WTC11 (cell line): ENCODE results near the gene IFNLR1. TPM values are rescaled to one million over a fixed set of nuclear protein-coding genes. Genes with fewer than 3 reads are reported as not detected.

ENCODE experiments used
- ATAC-seq: fragments of 200-7000 bp; cut with Tn5 transposase; 2 replicates; pipeline ENCODE4 v1.10.0; 2021; ENCODE audit warnings: mild to moderate bottlenecking, moderate library complexity
- CTCF ChIA-PET: fragments of 300-600 bp; sonication (Branson Sonifier 250); formaldehyde crosslinking; loops from one replicate; lab custom pipeline; 2021; ENCODE audit warnings: antibody characterized with exemption; lab: Charles Lee
- POLR2A ChIA-PET: fragments of 350-600 bp; sonication (Branson Sonifier 250); formaldehyde crosslinking; loops from one replicate; lab custom pipeline; 2021; ENCODE audit warnings: antibody characterized with exemption; lab: Charles Lee
- DNase-seq: peaks from one replicate; pipeline ENCODE4 v3.0.0; 2021; ENCODE audit warnings: low spot score
- H3K27ac Mint-ChIP-seq: 2 replicates; pipeline ENCODE4 v1.8.0; 2021; ENCODE audit warnings: mixed read lengths
- H3K27me3 Mint-ChIP-seq: 2 replicates; pipeline ENCODE4 v1.8.0; 2021; ENCODE audit warnings: low read depth, mild to moderate bottlenecking, moderate library complexity, mixed read lengths
- H3K36me3 Mint-ChIP-seq: 2 replicates; pipeline ENCODE4 v1.8.0; 2021; ENCODE audit warnings: mixed read lengths
- H3K4me1 Mint-ChIP-seq: 2 replicates; pipeline ENCODE4 v1.8.0; 2022; ENCODE audit warnings: mixed read lengths
- H3K4me3 Mint-ChIP-seq: 2 replicates; pipeline ENCODE4 v1.8.0; 2021; ENCODE audit warnings: mild to moderate bottlenecking, moderate library complexity, mixed read lengths
- H3K9me3 Mint-ChIP-seq: 2 replicates; pipeline ENCODE4 v1.8.0; 2021; ENCODE audit warnings: mixed read lengths
- FOXJ3 ChIP-seq: sonication (generic); formaldehyde crosslinking; IDR thresholded peaks from 2 replicates; pipeline ENCODE4 v1.9.0; 2021; ENCODE audit warnings: missing genetic modification reagents, mild to moderate bottlenecking, borderline replicate concordance
- FOXK1 ChIP-seq: sonication (generic); formaldehyde crosslinking; IDR thresholded peaks from 2 replicates; pipeline ENCODE4 v1.8.0; 2022; ENCODE audit warnings: mild to moderate bottlenecking, moderate library complexity, missing genetic modification reagents
- GABPB1 ChIP-seq: sonication (generic); formaldehyde crosslinking; IDR thresholded peaks from 2 replicates; pipeline ENCODE4 v1.8.1; 2023; ENCODE audit warnings: mild to moderate bottlenecking, missing genetic modification reagents
- GRHL2 ChIP-seq: fragments of 250-450 bp; sonication (Bioruptor Pico); IDR thresholded peaks from 2 replicates; pipeline ENCODE4 v1.8.0; 2022; ENCODE audit warnings: mild to moderate bottlenecking, moderate library complexity; ENCODE audit not compliant: insufficient replicate concordance, severe bottlenecking
- KAT7 ChIP-seq: sonication (generic); formaldehyde crosslinking; IDR thresholded peaks from 2 replicates; pipeline ENCODE4 v1.8.1; 2023; ENCODE audit warnings: missing genetic modification reagents, mild to moderate bottlenecking, borderline replicate concordance
- NFATC4 ChIP-seq: fragments of 250-450 bp; sonication (Bioruptor Pico); IDR thresholded peaks from 2 replicates; pipeline ENCODE4 v1.9.0; 2021; ENCODE audit warnings: mild to moderate bottlenecking
- NFE2L1 ChIP-seq: sonication (generic); formaldehyde crosslinking; IDR thresholded peaks from 2 replicates; pipeline ENCODE4 v1.8.1; 2023; ENCODE audit warnings: missing genetic modification reagents
- NFYB ChIP-seq: sonication (generic); formaldehyde crosslinking; conservative IDR thresholded peaks from 2 replicates; pipeline ENCODE4 v1.8.0; 2022; ENCODE audit warnings: low read depth, missing genetic modification reagents
- NR1H2 ChIP-seq: sonication (generic); formaldehyde crosslinking; IDR thresholded peaks from 2 replicates; pipeline ENCODE4 v1.9.0; 2021; ENCODE audit warnings: mild to moderate bottlenecking, moderate library complexity, missing genetic modification reagents
- NR2C2 ChIP-seq: sonication (generic); formaldehyde crosslinking; IDR thresholded peaks from 2 replicates; pipeline ENCODE4 v1.8.0; 2022; ENCODE audit warnings: mild to moderate bottlenecking, missing genetic modification reagents
- PRRX2 ChIP-seq: fragments of 250-450 bp; sonication (Bioruptor Pico); IDR thresholded peaks from 2 replicates; pipeline ENCODE4 v1.8.0; 2021; ENCODE audit warnings: mild to moderate bottlenecking
- RELA ChIP-seq: sonication (generic); formaldehyde crosslinking; IDR thresholded peaks from 2 replicates; pipeline ENCODE4 v1.8.1; 2022; ENCODE audit warnings: missing genetic modification reagents, mild to moderate bottlenecking, borderline replicate concordance
- SMAD3 ChIP-seq: sonication (generic); formaldehyde crosslinking; IDR thresholded peaks from 2 replicates; pipeline ENCODE4 v1.8.0; 2022; ENCODE audit warnings: missing genetic modification reagents, mild to moderate bottlenecking, borderline replicate concordance
- SOX15 ChIP-seq: fragments of 250-450 bp; sonication (Bioruptor Pico); IDR thresholded peaks from 2 replicates; pipeline ENCODE4 v1.9.0; 2021; ENCODE audit warnings: mild to moderate bottlenecking
- TEAD1 ChIP-seq: sonication (generic); formaldehyde crosslinking; IDR thresholded peaks from 2 replicates; pipeline ENCODE4 v1.8.0; 2022; ENCODE audit warnings: mild to moderate bottlenecking, missing genetic modification reagents
- ZNF219 ChIP-seq: sonication (generic); formaldehyde crosslinking; IDR thresholded peaks from 2 replicates; pipeline ENCODE4 v1.8.0; 2023; ENCODE audit warnings: missing genetic modification reagents, mild to moderate bottlenecking, borderline replicate concordance
- ZNF317 ChIP-seq: sonication (generic); formaldehyde crosslinking; IDR thresholded peaks from 2 replicates; pipeline ENCODE4 v1.8.1; 2023; ENCODE audit warnings: low read depth, mild to moderate bottlenecking, moderate library complexity, missing genetic modification reagents, borderline replicate concordance
- ZNF671 ChIP-seq: fragments of 250-450 bp; sonication (Bioruptor Pico); IDR thresholded peaks from 2 replicates; pipeline ENCODE4 v1.8.0; 2021; ENCODE audit warnings: mild to moderate bottlenecking
- total RNA-seq: library from RNA; stranded (reverse); gene quantifications from 3 replicates; pipeline ENCODE4 v1.2.3, GENCODE V29; 2021
- TF ChIP-seq, protein P1 (sequence below): sonication (generic); formaldehyde crosslinking; IDR thresholded peaks from 2 replicates; pipeline ENCODE4 v1.8.0; 2022; ENCODE audit warnings: mild to moderate bottlenecking, missing genetic modification reagents
- TF ChIP-seq, protein P2 (sequence below): fragments of 250-450 bp; sonication (Bioruptor Pico); IDR thresholded peaks from 2 replicates; pipeline ENCODE4 v1.8.0; 2021; ENCODE audit warnings: mild to moderate bottlenecking
- TF ChIP-seq, protein P3 (sequence below): sonication (generic); formaldehyde crosslinking; IDR thresholded peaks from 2 replicates; pipeline ENCODE4 v1.8.1; 2023; ENCODE audit warnings: mild to moderate bottlenecking, missing genetic modification reagents, moderate library complexity
- TF ChIP-seq, protein P4 (sequence below): sonication (generic); formaldehyde crosslinking; IDR thresholded peaks from 2 replicates; pipeline ENCODE4 v1.8.1; 2023; ENCODE audit warnings: mild to moderate bottlenecking, missing genetic modification reagents
- TF ChIP-seq, protein P5 (sequence below): sonication (generic); formaldehyde crosslinking; IDR thresholded peaks from 2 replicates; pipeline ENCODE4 v1.8.0; 2023; ENCODE audit warnings: missing genetic modification reagents, mild to moderate bottlenecking, borderline replicate concordance
- TF ChIP-seq, protein P6 (sequence below): sonication (generic); formaldehyde crosslinking; IDR thresholded peaks from 2 replicates; pipeline ENCODE4 v1.8.1; 2022; ENCODE audit warnings: mild to moderate bottlenecking, missing genetic modification reagents, moderate library complexity, borderline replicate concordance
- TF ChIP-seq, protein P7 (sequence below): sonication (generic); formaldehyde crosslinking; IDR thresholded peaks from 2 replicates; pipeline ENCODE4 v1.8.1; 2023; ENCODE audit warnings: mild to moderate bottlenecking, moderate library complexity, missing genetic modification reagents
- TF ChIP-seq, protein P8 (sequence below): fragments of 250-450 bp; sonication (Bioruptor Pico); IDR thresholded peaks from 2 replicates; pipeline ENCODE4 v1.9.0; 2021; ENCODE audit warnings: moderate library complexity, mild to moderate bottlenecking, inconsistent platforms, borderline replicate concordance

The IFNLR1 gene
- total RNA-seq, 1 experiment from 2014 or later = 6.6 TPM

DNA sequence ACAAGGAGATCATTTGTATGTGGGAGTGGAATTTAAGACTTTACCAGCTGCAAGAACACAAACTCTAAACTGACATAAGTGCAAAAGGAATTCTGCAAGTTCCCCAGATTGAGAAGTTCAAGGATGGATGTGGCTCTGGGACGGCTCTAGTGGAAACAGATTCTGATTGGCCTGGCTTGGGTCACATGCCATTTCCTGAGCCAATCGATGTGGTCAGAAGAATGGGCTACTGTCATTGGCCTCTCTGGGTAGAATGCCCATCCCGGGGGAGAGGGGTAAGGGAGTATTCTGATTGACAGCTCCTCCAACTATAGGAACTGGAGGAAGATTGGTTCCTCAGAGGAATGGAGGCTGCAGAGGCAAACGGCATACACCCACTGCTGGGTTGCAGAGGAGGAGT, 6.0 kb upstream of the IFNLR1 start:
- Mint-ChIP-seq H3K9me3 (peaks cover 7% of the 10 kb centered on the region), H3K27me3 (no peaks in the 10 kb centered on the region), H3K4me3 (no peak overlapping the region), H3K36me3 (no peaks in the 10 kb centered on the region), H3K27ac (no peak overlapping the region), H3K4me1 (peaks cover 10% of the 10 kb centered on the region)
- CTCF ChIA-PET = interaction anchor here (1.4 to 5.0 kb wide), 3 partner anchors 43 to 199 kb away, joined by 3 to 28 read pairs (median 4); no protein-coding TSS in a partner anchor
- DNase-seq (no peak), ATAC-seq (peak; percentile 68)
- POLR2A ChIA-PET = interaction anchor here (0.6 to 0.8 kb wide), 2 partner anchors 43 to 1695 kb away, joined by 3 to 6 read pairs; no protein-coding TSS in a partner anchor
- TF ChIP-seq KAT7 = no peak
- TF ChIP-seq, protein P1, sequence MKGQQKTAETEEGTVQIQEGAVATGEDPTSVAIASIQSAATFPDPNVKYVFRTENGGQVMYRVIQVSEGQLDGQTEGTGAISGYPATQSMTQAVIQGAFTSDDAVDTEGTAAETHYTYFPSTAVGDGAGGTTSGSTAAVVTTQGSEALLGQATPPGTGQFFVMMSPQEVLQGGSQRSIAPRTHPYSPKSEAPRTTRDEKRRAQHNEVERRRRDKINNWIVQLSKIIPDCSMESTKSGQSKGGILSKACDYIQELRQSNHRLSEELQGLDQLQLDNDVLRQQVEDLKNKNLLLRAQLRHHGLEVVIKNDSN (CRISPR knock-in tag) = peak; percentile 82
- no peak for TF ChIP-seq NFE2L1 (CRISPR knock-in tag)
- TF ChIP-seq, protein P2, sequence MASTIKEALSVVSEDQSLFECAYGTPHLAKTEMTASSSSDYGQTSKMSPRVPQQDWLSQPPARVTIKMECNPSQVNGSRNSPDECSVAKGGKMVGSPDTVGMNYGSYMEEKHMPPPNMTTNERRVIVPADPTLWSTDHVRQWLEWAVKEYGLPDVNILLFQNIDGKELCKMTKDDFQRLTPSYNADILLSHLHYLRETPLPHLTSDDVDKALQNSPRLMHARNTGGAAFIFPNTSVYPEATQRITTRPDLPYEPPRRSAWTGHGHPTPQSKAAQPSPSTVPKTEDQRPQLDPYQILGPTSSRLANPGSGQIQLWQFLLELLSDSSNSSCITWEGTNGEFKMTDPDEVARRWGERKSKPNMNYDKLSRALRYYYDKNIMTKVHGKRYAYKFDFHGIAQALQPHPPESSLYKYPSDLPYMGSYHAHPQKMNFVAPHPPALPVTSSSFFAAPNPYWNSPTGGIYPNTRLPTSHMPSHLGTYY (CRISPR knock-in tag) = no peak
- TF ChIP-seq ZNF219 (CRISPR knock-in tag) = no peak
- no peak for TF ChIP-seq RELA (CRISPR knock-in tag)
- TF ChIP-seq NR2C2 (CRISPR knock-in tag) = no peak
- TF ChIP-seq SMAD3 (CRISPR knock-in tag) = no peak
- no peak for TF ChIP-seq PRRX2
- TF ChIP-seq GRHL2 (CRISPR knock-in tag) = no peak
- TF ChIP-seq ZNF317 (CRISPR knock-in tag) = no peak
- TF ChIP-seq, protein P3, sequence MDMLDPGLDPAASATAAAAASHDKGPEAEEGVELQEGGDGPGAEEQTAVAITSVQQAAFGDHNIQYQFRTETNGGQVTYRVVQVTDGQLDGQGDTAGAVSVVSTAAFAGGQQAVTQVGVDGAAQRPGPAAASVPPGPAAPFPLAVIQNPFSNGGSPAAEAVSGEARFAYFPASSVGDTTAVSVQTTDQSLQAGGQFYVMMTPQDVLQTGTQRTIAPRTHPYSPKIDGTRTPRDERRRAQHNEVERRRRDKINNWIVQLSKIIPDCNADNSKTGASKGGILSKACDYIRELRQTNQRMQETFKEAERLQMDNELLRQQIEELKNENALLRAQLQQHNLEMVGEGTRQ (CRISPR knock-in tag) = peak; percentile 85
- TF ChIP-seq, protein P4, sequence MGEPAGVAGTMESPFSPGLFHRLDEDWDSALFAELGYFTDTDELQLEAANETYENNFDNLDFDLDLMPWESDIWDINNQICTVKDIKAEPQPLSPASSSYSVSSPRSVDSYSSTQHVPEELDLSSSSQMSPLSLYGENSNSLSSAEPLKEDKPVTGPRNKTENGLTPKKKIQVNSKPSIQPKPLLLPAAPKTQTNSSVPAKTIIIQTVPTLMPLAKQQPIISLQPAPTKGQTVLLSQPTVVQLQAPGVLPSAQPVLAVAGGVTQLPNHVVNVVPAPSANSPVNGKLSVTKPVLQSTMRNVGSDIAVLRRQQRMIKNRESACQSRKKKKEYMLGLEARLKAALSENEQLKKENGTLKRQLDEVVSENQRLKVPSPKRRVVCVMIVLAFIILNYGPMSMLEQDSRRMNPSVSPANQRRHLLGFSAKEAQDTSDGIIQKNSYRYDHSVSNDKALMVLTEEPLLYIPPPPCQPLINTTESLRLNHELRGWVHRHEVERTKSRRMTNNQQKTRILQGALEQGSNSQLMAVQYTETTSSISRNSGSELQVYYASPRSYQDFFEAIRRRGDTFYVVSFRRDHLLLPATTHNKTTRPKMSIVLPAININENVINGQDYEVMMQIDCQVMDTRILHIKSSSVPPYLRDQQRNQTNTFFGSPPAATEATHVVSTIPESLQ = no peak
- no peak for TF ChIP-seq ZNF671 (CRISPR knock-in tag)
- TF ChIP-seq, protein P5, sequence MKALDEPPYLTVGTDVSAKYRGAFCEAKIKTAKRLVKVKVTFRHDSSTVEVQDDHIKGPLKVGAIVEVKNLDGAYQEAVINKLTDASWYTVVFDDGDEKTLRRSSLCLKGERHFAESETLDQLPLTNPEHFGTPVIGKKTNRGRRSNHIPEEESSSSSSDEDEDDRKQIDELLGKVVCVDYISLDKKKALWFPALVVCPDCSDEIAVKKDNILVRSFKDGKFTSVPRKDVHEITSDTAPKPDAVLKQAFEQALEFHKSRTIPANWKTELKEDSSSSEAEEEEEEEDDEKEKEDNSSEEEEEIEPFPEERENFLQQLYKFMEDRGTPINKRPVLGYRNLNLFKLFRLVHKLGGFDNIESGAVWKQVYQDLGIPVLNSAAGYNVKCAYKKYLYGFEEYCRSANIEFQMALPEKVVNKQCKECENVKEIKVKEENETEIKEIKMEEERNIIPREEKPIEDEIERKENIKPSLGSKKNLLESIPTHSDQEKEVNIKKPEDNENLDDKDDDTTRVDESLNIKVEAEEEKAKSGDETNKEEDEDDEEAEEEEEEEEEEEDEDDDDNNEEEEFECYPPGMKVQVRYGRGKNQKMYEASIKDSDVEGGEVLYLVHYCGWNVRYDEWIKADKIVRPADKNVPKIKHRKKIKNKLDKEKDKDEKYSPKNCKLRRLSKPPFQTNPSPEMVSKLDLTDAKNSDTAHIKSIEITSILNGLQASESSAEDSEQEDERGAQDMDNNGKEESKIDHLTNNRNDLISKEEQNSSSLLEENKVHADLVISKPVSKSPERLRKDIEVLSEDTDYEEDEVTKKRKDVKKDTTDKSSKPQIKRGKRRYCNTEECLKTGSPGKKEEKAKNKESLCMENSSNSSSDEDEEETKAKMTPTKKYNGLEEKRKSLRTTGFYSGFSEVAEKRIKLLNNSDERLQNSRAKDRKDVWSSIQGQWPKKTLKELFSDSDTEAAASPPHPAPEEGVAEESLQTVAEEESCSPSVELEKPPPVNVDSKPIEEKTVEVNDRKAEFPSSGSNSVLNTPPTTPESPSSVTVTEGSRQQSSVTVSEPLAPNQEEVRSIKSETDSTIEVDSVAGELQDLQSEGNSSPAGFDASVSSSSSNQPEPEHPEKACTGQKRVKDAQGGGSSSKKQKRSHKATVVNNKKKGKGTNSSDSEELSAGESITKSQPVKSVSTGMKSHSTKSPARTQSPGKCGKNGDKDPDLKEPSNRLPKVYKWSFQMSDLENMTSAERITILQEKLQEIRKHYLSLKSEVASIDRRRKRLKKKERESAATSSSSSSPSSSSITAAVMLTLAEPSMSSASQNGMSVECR = no peak
- no peak for TF ChIP-seq SOX15
- TF ChIP-seq, protein P6, sequence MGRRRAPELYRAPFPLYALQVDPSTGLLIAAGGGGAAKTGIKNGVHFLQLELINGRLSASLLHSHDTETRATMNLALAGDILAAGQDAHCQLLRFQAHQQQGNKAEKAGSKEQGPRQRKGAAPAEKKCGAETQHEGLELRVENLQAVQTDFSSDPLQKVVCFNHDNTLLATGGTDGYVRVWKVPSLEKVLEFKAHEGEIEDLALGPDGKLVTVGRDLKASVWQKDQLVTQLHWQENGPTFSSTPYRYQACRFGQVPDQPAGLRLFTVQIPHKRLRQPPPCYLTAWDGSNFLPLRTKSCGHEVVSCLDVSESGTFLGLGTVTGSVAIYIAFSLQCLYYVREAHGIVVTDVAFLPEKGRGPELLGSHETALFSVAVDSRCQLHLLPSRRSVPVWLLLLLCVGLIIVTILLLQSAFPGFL (CRISPR knock-in tag) = no peak
- TF ChIP-seq NR1H2 (CRISPR knock-in tag) = no peak
- TF ChIP-seq NFYB = peak; percentile 53
- no peak for TF ChIP-seq FOXK1 (CRISPR knock-in tag)
- TF ChIP-seq, protein P7, sequence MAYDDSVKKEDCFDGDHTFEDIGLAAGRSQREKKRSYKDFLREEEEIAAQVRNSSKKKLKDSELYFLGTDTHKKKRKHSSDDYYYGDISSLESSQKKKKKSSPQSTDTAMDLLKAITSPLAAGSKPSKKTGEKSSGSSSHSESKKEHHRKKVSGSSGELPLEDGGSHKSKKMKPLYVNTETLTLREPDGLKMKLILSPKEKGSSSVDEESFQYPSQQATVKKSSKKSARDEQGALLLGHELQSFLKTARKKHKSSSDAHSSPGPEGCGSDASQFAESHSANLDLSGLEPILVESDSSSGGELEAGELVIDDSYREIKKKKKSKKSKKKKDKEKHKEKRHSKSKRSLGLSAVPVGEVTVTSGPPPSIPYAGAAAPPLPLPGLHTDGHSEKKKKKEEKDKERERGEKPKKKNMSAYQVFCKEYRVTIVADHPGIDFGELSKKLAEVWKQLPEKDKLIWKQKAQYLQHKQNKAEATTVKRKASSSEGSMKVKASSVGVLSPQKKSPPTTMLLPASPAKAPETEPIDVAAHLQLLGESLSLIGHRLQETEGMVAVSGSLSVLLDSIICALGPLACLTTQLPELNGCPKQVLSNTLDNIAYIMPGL (CRISPR knock-in tag) = no peak
- TF ChIP-seq NFATC4 (CRISPR knock-in tag) = no peak
- no peak for TF ChIP-seq GABPB1 (CRISPR knock-in tag)
- no peak for TF ChIP-seq TEAD1 (CRISPR knock-in tag)
- TF ChIP-seq, protein P8, sequence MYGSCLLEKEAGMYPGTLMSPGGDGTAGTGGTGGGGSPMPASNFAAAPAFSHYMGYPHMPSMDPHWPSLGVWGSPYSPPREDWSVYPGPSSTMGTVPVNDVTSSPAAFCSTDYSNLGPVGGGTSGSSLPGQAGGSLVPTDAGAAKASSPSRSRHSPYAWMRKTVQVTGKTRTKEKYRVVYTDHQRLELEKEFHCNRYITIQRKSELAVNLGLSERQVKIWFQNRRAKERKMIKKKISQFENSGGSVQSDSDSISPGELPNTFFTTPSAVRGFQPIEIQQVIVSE (CRISPR knock-in tag) = no peak
- TF ChIP-seq FOXJ3 (CRISPR knock-in tag) = no peak
